ENCODE data around the gene TARBP1.
A peak's percentile ranks its signal among the peaks of the same experiment; 100 is the strongest.
"Not testable (repeated sequence)": the region's sequence is repeated elsewhere in the genome, so short reads cannot be mapped to it uniquely, and the experiment has no call there.

TARBP1 gene

DNA sequence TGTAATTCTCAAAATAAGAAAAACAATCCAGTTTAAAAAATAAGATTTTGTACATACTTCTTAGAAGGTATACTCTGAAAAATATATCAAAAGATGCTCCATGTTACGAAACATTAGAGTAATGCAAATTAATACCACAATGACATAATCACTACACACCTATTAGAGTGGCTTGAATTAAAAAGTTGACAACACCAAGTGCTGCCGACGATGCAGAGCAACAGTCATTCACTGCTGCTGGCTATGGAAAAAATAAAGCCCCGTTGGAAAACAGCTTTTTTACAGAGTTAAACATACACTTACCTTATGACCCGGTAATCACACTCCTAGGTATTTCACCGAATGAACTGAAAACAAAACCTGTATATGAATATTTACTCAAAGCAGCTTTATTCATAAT, 90.9 kb downstream of the TARBP1 start:
- no peak overlapping the region for H3K4me3 ChIP-seq (ENCODE audit: extremely low read depth, insufficient read depth, low read length, poor library complexity, severe bottlenecking)
- H3K27ac ChIP-seq (ENCODE audit: low read depth, low read length, severe bottlenecking): no peak overlapping the region
- WGBS, 2 experiments (ENCODE audit: insufficient coverage in 2 of 2): 93% methylated on average over 3 to 5 of the region's 6 CpGs
- no peaks in the 10 kb centered on the region for H3K4me1 ChIP-seq (ENCODE audit: control insufficient read depth, insufficient read depth, low read length, poor library complexity, severe bottlenecking)
- H3K36me3 ChIP-seq (ENCODE audit: control insufficient read depth, insufficient read depth, low read length): peaks cover 8% of the 10 kb centered on the region
- H3K9me3 ChIP-seq (ENCODE audit: control insufficient read depth, low read length): no peaks in the 10 kb centered on the region

DNA sequence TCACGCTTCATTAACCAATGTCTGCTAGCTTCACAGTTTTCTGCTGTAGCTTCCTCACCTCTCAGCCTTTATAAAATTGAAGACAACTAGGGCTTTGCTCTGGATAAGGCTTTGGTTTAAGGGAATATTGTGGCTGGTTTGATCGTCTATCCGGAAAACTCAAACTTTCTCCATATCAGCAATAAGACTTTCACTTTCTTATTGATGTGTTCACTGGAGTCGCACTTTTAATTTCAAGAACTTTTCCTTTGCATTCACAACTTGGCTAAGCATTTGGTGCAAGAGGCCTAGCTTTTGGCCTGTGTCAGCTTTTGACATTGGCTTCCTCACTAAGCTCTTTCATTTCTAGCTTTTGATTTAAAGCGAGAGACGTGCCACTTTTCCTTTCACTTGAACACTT, 92.9 kb downstream of the TARBP1 start:
- no peak overlapping the region for H3K27ac ChIP-seq (ENCODE audit: low read depth, low read length, severe bottlenecking)
- H3K36me3 ChIP-seq (ENCODE audit: control insufficient read depth, insufficient read depth, low read length): peaks cover 22% of the 10 kb centered on the region
- 93 to 100% methylated on average over 3 of the region's 6 CpGs for WGBS, 2 experiments (ENCODE audit: insufficient coverage in 2 of 2)
- no peak overlapping the region for H3K4me3 ChIP-seq (ENCODE audit: extremely low read depth, insufficient read depth, low read length, poor library complexity, severe bottlenecking)
- H3K4me1 ChIP-seq (ENCODE audit: control insufficient read depth, insufficient read depth, low read length, poor library complexity, severe bottlenecking): no peaks in the 10 kb centered on the region
- H3K9me3 ChIP-seq (ENCODE audit: control insufficient read depth, low read length): no peaks in the 10 kb centered on the region

DNA sequence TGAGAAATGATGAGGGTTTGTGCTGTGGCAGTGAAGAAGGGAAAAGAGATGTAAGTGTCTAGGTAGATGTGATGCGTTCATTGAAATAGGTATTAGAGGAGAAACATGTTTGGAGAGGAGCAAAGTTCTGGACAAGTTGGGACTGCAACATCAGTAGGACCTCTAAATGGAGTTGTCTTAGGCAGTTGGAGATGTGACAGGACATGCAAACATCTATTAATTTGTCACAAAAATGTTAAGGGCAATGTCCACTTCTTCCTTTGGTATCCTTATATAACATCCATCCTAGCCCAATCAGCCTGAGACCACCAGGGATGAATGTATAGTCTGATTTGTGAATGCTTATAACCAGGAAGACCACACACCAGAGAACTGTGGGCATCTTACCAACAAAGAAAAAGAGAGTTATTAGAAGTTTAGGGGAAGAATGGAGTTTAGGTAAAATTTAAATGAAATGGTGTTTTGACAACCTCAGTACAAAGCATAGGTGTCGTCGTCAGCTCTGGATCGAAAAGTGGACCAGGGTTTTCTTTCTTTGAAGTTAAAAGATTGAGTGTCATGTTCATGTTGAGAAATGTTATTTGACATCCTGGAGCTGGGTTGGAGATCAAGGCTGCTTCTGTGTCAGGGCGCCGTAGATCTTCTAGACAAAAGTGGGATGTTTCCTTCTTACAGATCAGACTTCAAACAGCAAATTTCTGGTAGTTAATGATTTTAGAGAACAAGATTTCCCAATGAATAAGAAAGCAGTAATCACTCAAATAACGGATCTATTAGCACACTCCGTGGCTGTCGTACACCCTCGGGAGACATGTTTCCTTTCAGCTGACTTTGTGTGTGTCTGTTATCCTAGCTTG, 97.1 kb downstream of the TARBP1 start:
- Histone ChIP-seq H3K4me1 (ENCODE audit: control insufficient read depth, insufficient read depth, low read length, poor library complexity, severe bottlenecking) (no peaks in the 10 kb centered on the region), H3K9me3 (ENCODE audit: control insufficient read depth, low read length) (no peaks in the 10 kb centered on the region), H3K4me3 (ENCODE audit: extremely low read depth, insufficient read depth, low read length, poor library complexity, severe bottlenecking) (no peak overlapping the region), H3K27ac (ENCODE audit: low read depth, low read length, severe bottlenecking) (no peak overlapping the region), H3K36me3 (ENCODE audit: control insufficient read depth, insufficient read depth, low read length) (peaks cover 51% of the 10 kb centered on the region)
- WGBS, 2 experiments (ENCODE audit: insufficient coverage in 2 of 2): 95 to 96% methylated on average over 4 to 6 of the region's 10 CpGs

DNA sequence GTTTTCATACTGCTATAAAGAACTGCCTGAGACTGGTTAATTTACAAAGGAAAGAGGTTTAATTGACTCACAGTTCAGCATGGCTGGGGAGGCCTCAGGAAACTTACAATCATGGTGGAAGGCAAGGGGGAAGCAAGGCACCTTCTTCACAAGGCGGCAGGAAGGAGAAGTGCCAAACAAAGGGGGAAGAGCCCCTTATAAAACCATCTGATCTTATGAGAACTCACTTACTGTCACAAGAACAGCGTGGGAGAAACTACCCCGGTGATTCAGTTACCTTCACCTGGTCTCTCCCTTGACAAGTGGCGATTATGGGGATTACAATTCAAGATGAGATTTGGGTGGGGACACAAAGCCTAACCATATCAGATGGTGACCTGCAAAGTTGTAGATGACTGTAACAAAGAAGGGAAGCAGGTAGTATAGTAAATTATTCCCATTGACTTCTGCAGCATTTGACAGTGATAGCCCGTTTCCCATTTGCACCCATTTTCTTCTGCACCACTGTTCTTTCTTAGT, 99.3 kb downstream of the TARBP1 start:
- not testable (repeated sequence) for H3K9me3 ChIP-seq (ENCODE audit: control insufficient read depth, low read length); H3K4me3 ChIP-seq (ENCODE audit: extremely low read depth, insufficient read depth, low read length, poor library complexity, severe bottlenecking); H3K4me1 ChIP-seq (ENCODE audit: control insufficient read depth, insufficient read depth, low read length, poor library complexity, severe bottlenecking); H3K27ac ChIP-seq (ENCODE audit: low read depth, low read length, severe bottlenecking)
- H3K36me3 ChIP-seq (ENCODE audit: control insufficient read depth, insufficient read depth, low read length): peaks cover 69% of the 10 kb centered on the region
- 100% methylated on average over 3 to 5 of the region's 5 CpGs for WGBS, 2 experiments (ENCODE audit: insufficient coverage in 2 of 2)

DNA sequence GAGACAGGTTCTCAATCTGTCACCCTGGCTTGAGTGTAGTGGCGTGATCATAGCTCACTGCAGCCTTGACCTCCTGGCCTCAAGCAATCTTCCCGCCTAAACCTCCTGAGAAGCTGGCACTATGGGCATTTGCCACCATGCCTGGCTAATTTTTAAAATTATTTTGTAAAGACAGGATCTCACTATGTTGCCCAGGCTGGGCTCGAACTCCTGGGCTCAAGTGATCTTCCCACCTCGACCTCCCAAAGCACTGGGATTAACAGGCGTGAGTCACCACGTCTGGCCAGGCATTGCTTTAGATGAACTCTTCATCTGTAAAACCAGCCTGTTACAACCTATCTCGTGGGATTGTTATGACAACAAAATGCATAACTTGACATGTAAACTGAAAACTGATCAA, 103.3 kb downstream of the TARBP1 start:
- 90 to 94% methylated on average over 5 to 7 of the region's 7 CpGs for WGBS, 2 experiments (ENCODE audit: insufficient coverage in 2 of 2)

DNA sequence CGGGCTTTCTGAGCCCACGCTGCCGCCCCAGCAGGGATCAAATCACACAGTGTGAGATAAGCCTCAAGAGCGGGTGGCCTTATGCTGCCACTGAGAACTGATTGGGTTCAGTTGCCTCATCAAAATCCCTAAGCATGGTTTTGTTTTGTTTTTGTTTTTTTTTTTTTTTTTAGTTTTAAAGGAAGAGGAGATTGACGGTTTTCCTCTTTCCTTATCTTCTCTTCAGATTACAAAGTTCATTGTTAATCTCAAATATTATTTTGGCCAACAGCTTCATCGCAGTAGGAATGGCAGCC, 105.1 kb downstream of the TARBP1 start:
- Histone ChIP-seq H3K27ac (ENCODE audit: low read depth, low read length, severe bottlenecking) (peak overlapping the region; percentile 92), H3K4me3 (ENCODE audit: extremely low read depth, insufficient read depth, low read length, poor library complexity, severe bottlenecking) (peak overlapping the region; percentile 73), H3K36me3 (ENCODE audit: control insufficient read depth, insufficient read depth, low read length) (peaks cover 36% of the 10 kb centered on the region), H3K9me3 (ENCODE audit: control insufficient read depth, low read length) (no peaks in the 10 kb centered on the region), H3K4me1 (ENCODE audit: control insufficient read depth, insufficient read depth, low read length, poor library complexity, severe bottlenecking) (no peaks in the 10 kb centered on the region)
- 0% methylated on average over 3 to 4 of the region's 6 CpGs for WGBS, 2 experiments (ENCODE audit: insufficient coverage in 2 of 2)

More for the DNA sequence above, 103.3 kb downstream of the TARBP1 start:
- Histone ChIP-seq H3K4me3 (ENCODE audit: extremely low read depth, insufficient read depth, low read length, poor library complexity, severe bottlenecking) (no peak overlapping the region), H3K27ac (ENCODE audit: low read depth, low read length, severe bottlenecking) (no peak overlapping the region), H3K4me1 (ENCODE audit: control insufficient read depth, insufficient read depth, low read length, poor library complexity, severe bottlenecking) (no peaks in the 10 kb centered on the region), H3K36me3 (ENCODE audit: control insufficient read depth, insufficient read depth, low read length) (peaks cover 48% of the 10 kb centered on the region), H3K9me3 (ENCODE audit: control insufficient read depth, low read length) (no peaks in the 10 kb centered on the region)

DNA sequence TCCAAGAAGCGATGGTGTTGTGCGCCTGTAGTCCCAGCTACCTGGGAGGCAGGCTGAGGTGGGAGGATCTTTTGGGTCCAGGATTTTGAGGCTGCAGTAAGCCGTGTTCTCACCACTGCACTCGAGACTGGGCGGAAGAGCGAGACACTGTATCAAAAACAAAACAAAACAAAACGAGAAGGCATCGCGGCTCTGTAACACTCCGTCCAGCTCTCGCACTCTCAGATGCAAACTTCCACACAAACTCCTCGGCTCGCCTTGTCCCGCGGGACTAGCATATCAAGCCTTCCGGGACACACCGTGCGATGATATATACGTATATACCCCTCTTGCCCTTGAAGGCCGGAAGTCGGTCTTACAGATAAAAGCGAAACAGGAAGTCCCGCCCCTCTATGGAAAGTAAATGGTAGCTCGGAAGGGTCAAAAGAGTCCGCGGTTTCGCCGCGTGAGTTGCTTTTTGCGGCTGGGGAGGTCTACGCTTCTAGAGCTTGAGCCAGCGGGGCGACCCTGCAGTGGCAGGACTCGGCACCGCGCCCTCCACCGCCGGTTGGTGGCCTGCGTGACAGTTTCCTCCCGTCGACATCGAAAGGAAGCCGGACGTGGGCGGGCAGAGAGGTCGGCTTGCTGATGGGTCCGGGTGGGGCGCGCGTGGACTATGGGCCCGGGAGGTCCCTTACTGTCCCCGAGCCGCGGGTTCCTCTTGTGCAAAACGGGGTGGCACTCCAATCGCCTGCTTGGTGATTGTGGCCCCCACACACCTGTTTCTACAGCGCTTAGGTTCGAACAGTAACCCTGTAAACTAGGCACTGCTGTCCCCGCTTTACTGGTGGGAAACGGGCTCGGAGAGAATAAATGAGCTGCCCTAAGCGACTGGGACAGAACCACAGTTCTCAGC, 105.7 kb downstream of the TARBP1 start, which contains the start of gene COA6:
COA6 (plus strand) TSS at position 393 of the 895 bp plus-strand sequence; CDS start at position 404, 11 bp downstream.
- Histone ChIP-seq H3K36me3 (ENCODE audit: control insufficient read depth, insufficient read depth, low read length) (peaks cover 30% of the 10 kb centered on the region), H3K4me3 (ENCODE audit: extremely low read depth, insufficient read depth, low read length, poor library complexity, severe bottlenecking) (peak within 1 kb of the TSS; percentile 73), H3K27ac (ENCODE audit: low read depth, low read length, severe bottlenecking) (peak within 1 kb of the TSS; percentile 92), H3K4me1 (ENCODE audit: control insufficient read depth, insufficient read depth, low read length, poor library complexity, severe bottlenecking) (no peaks in the 10 kb centered on the region), H3K9me3 (ENCODE audit: control insufficient read depth, low read length) (no peaks in the 10 kb centered on the region)
- WGBS, 2 experiments (ENCODE audit: insufficient coverage in 2 of 2): 0% methylated on average over 34 to 56 of the region's 62 CpGs

DNA sequence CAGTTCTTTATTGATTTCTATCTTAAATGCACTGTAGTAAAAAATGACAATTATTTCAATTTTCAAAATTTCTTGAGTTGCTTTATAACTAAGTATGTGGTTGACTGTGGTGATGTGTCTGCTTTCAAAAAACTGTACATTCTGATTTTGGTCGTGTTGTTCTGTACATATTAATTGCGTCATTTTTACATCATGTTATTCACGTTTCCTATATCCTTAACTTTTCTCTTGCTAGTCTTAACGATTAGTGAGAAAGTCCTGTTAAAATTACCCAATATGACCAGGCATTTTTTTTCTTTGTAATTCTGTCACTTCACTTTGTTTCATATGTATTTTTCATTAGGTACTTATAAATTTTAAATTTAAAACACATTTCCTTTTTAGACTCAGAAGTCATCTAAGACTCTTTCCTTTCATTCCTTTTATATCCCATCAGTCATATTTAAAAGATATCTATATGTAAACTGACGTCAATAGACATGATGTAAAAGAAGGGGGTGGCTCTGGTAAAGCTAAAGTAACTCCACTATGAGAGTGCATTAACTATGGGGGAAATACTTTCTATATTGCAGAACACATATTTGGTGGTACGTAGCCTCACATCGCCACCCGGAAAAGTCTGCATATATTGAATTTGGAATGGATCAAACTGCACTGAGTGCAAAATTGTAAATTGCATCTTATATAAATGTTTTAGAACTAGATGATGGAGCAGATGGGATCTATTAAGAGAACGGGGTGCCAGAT, 106.8 kb downstream of the TARBP1 start:
- WGBS, 2 experiments (ENCODE audit: insufficient coverage in 2 of 2): 86 to 88% methylated on average over 3 to 6 of the region's 9 CpGs
- no peaks in the 10 kb centered on the region for H3K9me3 ChIP-seq (ENCODE audit: control insufficient read depth, low read length)
- peaks cover 19% of the 10 kb centered on the region for H3K36me3 ChIP-seq (ENCODE audit: control insufficient read depth, insufficient read depth, low read length)
- peak overlapping the region; percentile 73 for H3K4me3 ChIP-seq (ENCODE audit: extremely low read depth, insufficient read depth, low read length, poor library complexity, severe bottlenecking)
- no peak overlapping the region for H3K27ac ChIP-seq (ENCODE audit: low read depth, low read length, severe bottlenecking)
- H3K4me1 ChIP-seq (ENCODE audit: control insufficient read depth, insufficient read depth, low read length, poor library complexity, severe bottlenecking): no peaks in the 10 kb centered on the region

DNA sequence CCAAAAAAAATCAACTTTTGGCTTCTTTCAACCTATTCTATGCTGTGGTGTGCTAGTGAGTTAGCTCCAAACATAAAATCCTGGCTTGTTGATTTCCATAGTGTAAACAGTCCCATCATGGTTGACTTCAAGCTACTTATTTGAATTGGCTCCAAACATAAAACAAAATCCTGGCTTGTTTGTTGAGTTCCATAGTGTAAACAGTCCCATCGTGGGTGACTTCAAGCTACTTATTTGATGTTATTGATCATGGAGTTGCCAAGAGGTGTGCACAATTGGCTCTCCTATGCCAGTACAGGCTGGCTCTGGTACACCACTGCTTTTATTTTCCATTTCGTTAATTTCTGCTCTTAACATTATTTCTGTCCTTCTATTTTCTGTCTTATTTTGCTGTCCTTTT, 107.6 kb downstream of the TARBP1 start:
- H3K27ac ChIP-seq (ENCODE audit: low read depth, low read length, severe bottlenecking): no peak overlapping the region
- no peak overlapping the region for H3K4me3 ChIP-seq (ENCODE audit: extremely low read depth, insufficient read depth, low read length, poor library complexity, severe bottlenecking)
- H3K4me1 ChIP-seq (ENCODE audit: control insufficient read depth, insufficient read depth, low read length, poor library complexity, severe bottlenecking): no peaks in the 10 kb centered on the region
- WGBS, 2 experiments (ENCODE audit: insufficient coverage in 2 of 2): 83 to 91% methylated on average over 1 to 2 of the region's 2 CpGs
- no peaks in the 10 kb centered on the region for H3K9me3 ChIP-seq (ENCODE audit: control insufficient read depth, low read length)
- peaks cover 14% of the 10 kb centered on the region for H3K36me3 ChIP-seq (ENCODE audit: control insufficient read depth, insufficient read depth, low read length)

DNA sequence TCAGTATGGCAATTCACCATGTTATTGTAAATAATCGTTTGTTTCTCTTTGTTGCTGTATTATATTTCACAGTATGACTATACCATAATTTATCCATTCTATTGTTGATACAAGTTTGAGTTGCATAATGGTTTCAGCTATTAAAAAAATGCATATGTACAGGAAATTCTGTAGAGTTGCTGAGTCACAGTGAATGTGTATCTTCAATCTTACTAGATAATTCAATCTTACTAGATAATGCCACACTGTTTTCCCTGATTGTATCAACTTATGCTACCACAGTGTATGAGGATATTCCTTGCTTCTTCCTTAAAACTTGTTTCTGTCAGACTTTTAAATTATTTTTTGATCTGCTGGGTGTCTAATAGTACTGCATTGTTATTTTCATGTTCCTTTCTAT, 109.2 kb downstream of the TARBP1 start:
- Histone ChIP-seq H3K9me3 (ENCODE audit: control insufficient read depth, low read length) (no peaks in the 10 kb centered on the region), H3K4me3 (ENCODE audit: extremely low read depth, insufficient read depth, low read length, poor library complexity, severe bottlenecking) (no peak overlapping the region), H3K4me1 (ENCODE audit: control insufficient read depth, insufficient read depth, low read length, poor library complexity, severe bottlenecking) (no peaks in the 10 kb centered on the region), H3K27ac (ENCODE audit: low read depth, low read length, severe bottlenecking) (no peak overlapping the region), H3K36me3 (ENCODE audit: control insufficient read depth, insufficient read depth, low read length) (no peaks in the 10 kb centered on the region)
- WGBS, 2 experiments (ENCODE audit: insufficient coverage in 2 of 2): no CpG with 5 or more reads among the region's 1 CpG
